NT2/D1 (cell line): ENCODE measurements around the gene CDKN2B-AS1.

Experiments
- DNase-seq: peaks from one replicate; pipeline ENCODE4 v3.0.0-alpha.2; 2011; ENCODE audit warnings: low read depth, low spot score
- H3K27me3 ChIP-seq: 2 replicates; pipeline ENCODE4 v1.6.0; 2011; ENCODE audit warnings: mild to moderate bottlenecking; ENCODE audit not compliant: insufficient read length, insufficient read depth
- H3K36me3 ChIP-seq: 2 replicates; pipeline ENCODE4 v1.6.1; 2011; ENCODE audit warnings: mild to moderate bottlenecking, low read length, mixed read lengths; ENCODE audit not compliant: insufficient read depth, insufficient read length
- H3K4me1 ChIP-seq: 2 replicates; pipeline ENCODE4 v1.5.1; 2011; ENCODE audit not compliant: insufficient read depth, insufficient read length
- H3K4me3 ChIP-seq: 2 replicates; pipeline ENCODE4 v1.5.1; 2011; ENCODE audit warnings: low read depth; ENCODE audit not compliant: insufficient read length
- H3K9ac ChIP-seq: 2 replicates; pipeline ENCODE4 v1.6.0; 2011; ENCODE audit warnings: low read depth; ENCODE audit not compliant: insufficient read length
- H3K9me3 ChIP-seq: 2 replicates; pipeline ENCODE4 v1.5.1; 2011; ENCODE audit warnings: mild to moderate bottlenecking, low read length; ENCODE audit not compliant: insufficient read depth
- SUZ12 ChIP-seq: IDR thresholded peaks from 2 replicates; pipeline ENCODE4 v1.6.1; 2011; ENCODE audit not compliant: insufficient read length, insufficient read depth; ENCODE audit errors: extremely low read depth
- YY1 ChIP-seq: IDR thresholded peaks from 2 replicates; pipeline ENCODE4 v1.6.1; 2011; ENCODE audit not compliant: insufficient read length, insufficient read depth
- ZNF274 ChIP-seq: IDR thresholded peaks from 2 replicates; pipeline ENCODE4 v1.6.1; 2011; ENCODE audit warnings: mild to moderate bottlenecking, low read depth, low read length

Gene CDKN2B-AS1

GRCh38 chr9:22033012-22033630 lies 38.5 kb downstream of the CDKN2B-AS1 start:
- TF ChIP-seq YY1 (no peak), SUZ12 (no peak), ZNF274 (no peak)
- no peak for DNase-seq
- Histone ChIP-seq H3K27me3 (no peaks in the 10 kb centered on the region), H3K4me3 (no peak overlapping the region), H3K4me1 (no peaks in the 10 kb centered on the region), H3K36me3 (no peaks in the 10 kb centered on the region), H3K9ac (no peak overlapping the region), H3K9me3 (0 out of 2 replicates have a peak, but pooled peaks cover 3% of the 10 kb centered on the region)

GRCh38 chr9:22035591-22036011 lies 41.0 kb downstream of the CDKN2B-AS1 start:
- no peaks in the 10 kb centered on the region for H3K36me3 ChIP-seq
- H3K4me1 ChIP-seq, result no peaks in the 10 kb centered on the region
- no peak for DNase-seq
- no peak overlapping the region for H3K4me3 ChIP-seq
- 0 out of 2 replicates have a peak, but pooled peaks cover 3% of the 10 kb centered on the region for H3K9me3 ChIP-seq
- no peaks in the 10 kb centered on the region for H3K27me3 ChIP-seq
- no peak for TF ChIP-seq ZNF274
- no peak for TF ChIP-seq SUZ12
- TF ChIP-seq YY1, result no peak
- no peak overlapping the region for H3K9ac ChIP-seq

GRCh38 chr9:22036866-22037626 lies 42.5 kb downstream of the CDKN2B-AS1 start:
- TF ChIP-seq SUZ12 (no peak), YY1 (no peak), ZNF274 (no peak)
- H3K4me3 ChIP-seq, result no peak overlapping the region
- no peaks in the 10 kb centered on the region for H3K36me3 ChIP-seq
- no peak for DNase-seq
- no peak overlapping the region for H3K9ac ChIP-seq
- no peaks in the 10 kb centered on the region for H3K4me1 ChIP-seq
- H3K27me3 ChIP-seq, result no peaks in the 10 kb centered on the region
- H3K9me3 ChIP-seq, result 0 out of 2 replicates have a peak, but pooled peaks cover 3% of the 10 kb centered on the region

DNA sequence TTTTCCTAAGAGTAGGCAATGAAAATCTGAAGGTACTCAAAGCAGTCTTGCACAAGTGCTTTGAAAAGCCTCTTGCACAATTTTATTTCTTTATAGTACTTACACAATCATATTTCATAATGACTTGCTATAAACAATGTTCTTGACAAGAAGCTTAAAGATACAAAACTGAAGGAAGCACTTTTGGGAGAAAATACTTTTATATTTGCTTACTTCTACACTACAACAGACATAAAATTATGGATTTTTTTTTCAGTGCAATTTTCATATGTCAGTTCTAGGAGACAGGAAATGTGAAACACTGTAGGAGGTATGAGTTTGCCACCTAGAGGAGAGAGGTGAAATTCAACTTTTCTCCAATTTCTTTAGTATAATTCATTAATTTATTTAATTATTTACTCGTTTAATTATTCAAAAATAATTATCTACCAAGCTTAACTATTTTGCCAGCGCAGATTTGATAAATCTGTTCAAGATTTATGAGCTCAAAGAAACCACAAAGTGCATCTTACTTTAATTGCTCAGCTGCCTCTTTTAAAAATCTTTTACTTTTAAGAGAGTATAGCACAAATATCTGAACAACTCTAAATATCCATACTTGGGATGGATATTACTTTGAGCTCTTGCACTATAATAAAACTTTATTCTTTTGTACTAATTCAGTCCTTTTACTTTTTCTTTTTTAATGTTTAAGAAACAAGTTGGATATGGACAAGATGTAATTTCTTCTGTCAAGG lies 43.5 kb downstream of the CDKN2B-AS1 start:
- no peaks in the 10 kb centered on the region for H3K4me1 ChIP-seq
- TF ChIP-seq ZNF274 (no peak), SUZ12 (no peak), YY1 (no peak)
- H3K9ac ChIP-seq, result no peak overlapping the region
- H3K36me3 ChIP-seq, result no peaks in the 10 kb centered on the region
- H3K4me3 ChIP-seq, result no peak overlapping the region
- no peaks in the 10 kb centered on the region for H3K27me3 ChIP-seq
- no peak for DNase-seq
- 0 out of 2 replicates have a peak, but pooled peaks cover 3% of the 10 kb centered on the region for H3K9me3 ChIP-seq

DNA sequence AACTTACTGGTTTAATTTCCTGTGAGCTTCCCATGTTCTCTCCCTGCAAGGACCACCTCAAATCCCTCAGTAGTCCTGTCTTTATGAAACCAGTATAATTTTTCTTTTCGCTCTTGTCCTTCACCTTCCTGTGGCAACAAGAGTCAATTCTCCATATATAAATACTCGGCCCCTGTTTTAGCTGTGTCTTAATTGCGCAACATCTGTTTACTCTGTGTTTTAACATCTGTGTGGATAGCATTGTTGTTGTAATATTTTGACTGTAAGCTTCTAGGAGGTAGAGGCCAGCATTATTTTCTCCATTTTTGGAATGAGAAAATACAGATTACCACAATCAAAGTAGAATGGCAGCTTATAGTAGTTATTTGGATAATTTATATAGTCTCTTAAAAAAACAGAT lies 44.7 kb downstream of the CDKN2B-AS1 start:
- H3K36me3 ChIP-seq, result no peaks in the 10 kb centered on the region
- TF ChIP-seq SUZ12, result no peak
- no peak for TF ChIP-seq ZNF274
- TF ChIP-seq YY1, result no peak
- DNase-seq, result no peak
- no peaks in the 10 kb centered on the region for H3K4me1 ChIP-seq
- no peak overlapping the region for H3K9ac ChIP-seq
- H3K27me3 ChIP-seq, result no peaks in the 10 kb centered on the region
- H3K4me3 ChIP-seq, result no peak overlapping the region
- 0 out of 2 replicates have a peak, but pooled peaks cover 3% of the 10 kb centered on the region for H3K9me3 ChIP-seq

GRCh38 chr9:22040760-22041159 lies 46.2 kb downstream of the CDKN2B-AS1 start:
- TF ChIP-seq YY1 (no peak), SUZ12 (no peak), ZNF274 (no peak)
- H3K9me3 ChIP-seq, result no peaks in the 10 kb centered on the region
- no peak overlapping the region for H3K4me3 ChIP-seq
- no peak overlapping the region for H3K9ac ChIP-seq
- H3K36me3 ChIP-seq, result no peaks in the 10 kb centered on the region
- H3K27me3 ChIP-seq, result no peaks in the 10 kb centered on the region
- DNase-seq, result no peak
- no peaks in the 10 kb centered on the region for H3K4me1 ChIP-seq

DNA sequence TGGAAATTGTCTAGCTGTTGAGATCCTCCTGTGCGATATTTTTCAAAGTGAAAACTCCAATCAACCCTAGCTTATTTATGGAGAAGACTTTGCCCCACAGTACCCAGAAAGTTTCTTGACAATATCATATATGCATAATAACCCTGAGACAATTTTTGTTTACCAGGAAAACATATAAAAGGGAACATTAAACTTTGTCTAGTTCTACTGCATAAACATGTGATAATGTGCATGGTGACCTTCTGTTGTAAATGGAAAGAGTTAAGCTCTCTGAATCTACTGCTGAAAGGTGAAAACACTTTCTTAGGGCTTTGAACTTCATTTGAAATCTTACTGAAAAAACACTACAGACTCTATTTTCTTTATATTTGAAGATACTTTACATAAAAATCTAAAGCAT lies 46.8 kb downstream of the CDKN2B-AS1 start:
- no peak for DNase-seq
- Histone ChIP-seq H3K36me3 (no peaks in the 10 kb centered on the region), H3K4me1 (no peaks in the 10 kb centered on the region), H3K9me3 (no peaks in the 10 kb centered on the region), H3K4me3 (no peak overlapping the region), H3K9ac (no peak overlapping the region), H3K27me3 (no peaks in the 10 kb centered on the region)
- TF ChIP-seq ZNF274, result no peak
- TF ChIP-seq SUZ12, result no peak
- TF ChIP-seq YY1, result no peak
